ENCODE measurements around the gene PTPRN2. TPM values are rescaled to one million over a fixed set of nuclear protein-coding genes. Genes with fewer than 3 reads are reported as not detected.

The PTPRN2 gene
- total RNA-seq, 2 donors from 2014 or later = 26.1 to 55.5 TPM

- intact Hi-C loops (cut with DNase I) = no loop called here
Measured at GRCh38 chr7:157865351-157866165, 722.1 kb downstream of the PTPRN2 start.

DNA sequence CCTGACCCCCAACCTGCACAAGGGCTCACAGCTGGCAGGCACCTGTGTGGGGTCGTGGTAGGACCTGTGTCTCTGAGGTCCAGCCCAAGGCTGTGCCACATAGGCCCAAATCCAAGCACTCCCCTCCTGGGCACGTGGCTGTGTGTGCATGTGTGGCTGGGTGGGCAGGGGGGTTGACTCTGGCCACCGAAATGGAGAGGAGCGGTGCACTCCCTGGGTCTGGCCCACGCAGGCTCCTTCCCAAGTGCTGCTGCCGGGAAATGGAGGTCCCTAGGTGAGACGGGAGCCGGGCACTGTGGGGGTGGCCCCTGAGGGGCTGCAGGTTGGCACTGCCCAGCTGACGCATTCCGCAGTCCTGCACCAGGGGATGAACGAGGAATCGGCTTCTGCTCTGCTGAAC is 722.7 kb downstream of the PTPRN2 start:
- no peak for TF ChIP-seq POLR2AphosphoS5 (IDR thresholded peaks at IDR 0.05)
- TF ChIP-seq POLR2A (IDR thresholded peaks at IDR 0.05) = no peak
- TF ChIP-seq, protein P1, sequence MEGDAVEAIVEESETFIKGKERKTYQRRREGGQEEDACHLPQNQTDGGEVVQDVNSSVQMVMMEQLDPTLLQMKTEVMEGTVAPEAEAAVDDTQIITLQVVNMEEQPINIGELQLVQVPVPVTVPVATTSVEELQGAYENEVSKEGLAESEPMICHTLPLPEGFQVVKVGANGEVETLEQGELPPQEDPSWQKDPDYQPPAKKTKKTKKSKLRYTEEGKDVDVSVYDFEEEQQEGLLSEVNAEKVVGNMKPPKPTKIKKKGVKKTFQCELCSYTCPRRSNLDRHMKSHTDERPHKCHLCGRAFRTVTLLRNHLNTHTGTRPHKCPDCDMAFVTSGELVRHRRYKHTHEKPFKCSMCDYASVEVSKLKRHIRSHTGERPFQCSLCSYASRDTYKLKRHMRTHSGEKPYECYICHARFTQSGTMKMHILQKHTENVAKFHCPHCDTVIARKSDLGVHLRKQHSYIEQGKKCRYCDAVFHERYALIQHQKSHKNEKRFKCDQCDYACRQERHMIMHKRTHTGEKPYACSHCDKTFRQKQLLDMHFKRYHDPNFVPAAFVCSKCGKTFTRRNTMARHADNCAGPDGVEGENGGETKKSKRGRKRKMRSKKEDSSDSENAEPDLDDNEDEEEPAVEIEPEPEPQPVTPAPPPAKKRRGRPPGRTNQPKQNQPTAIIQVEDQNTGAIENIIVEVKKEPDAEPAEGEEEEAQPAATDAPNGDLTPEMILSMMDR (IDR thresholded peaks at IDR 0.05) = no peak
- 85% methylated on average over 12 of the region's 12 CpGs for WGBS
- Histone ChIP-seq H3K9me3 (no peaks in the 10 kb centered on the region), H3K27ac (no peak overlapping the region), H3K27me3 (replicated peaks; ENCODE audit: insufficient read depth) (no peaks in the 10 kb centered on the region), H3K36me3 (no peaks in the 10 kb centered on the region), H3K4me3 (no peak overlapping the region), H3K4me1 (replicated peaks) (no peaks in the 10 kb centered on the region)
- intact Hi-C loops (cut with DNase I) = no loop called here
- DNase-seq (ENCODE audit: low spot score) = no peak

More at GRCh38 chr7:157865351-157866165, 722.1 kb downstream of the PTPRN2 start:
- H3K9me3 ChIP-seq = no peaks in the 10 kb centered on the region
- no peak overlapping the region for H3K27ac ChIP-seq
- H3K36me3 ChIP-seq = no peaks in the 10 kb centered on the region
- H3K27me3 ChIP-seq (replicated peaks; ENCODE audit: insufficient read depth) = no peaks in the 10 kb centered on the region
- H3K4me1 ChIP-seq (replicated peaks) = no peaks in the 10 kb centered on the region
- no peak overlapping the region for H3K4me3 ChIP-seq
- TF ChIP-seq POLR2AphosphoS5 (IDR thresholded peaks at IDR 0.05) (no peak), POLR2A (IDR thresholded peaks at IDR 0.05) (no peak)
- TF ChIP-seq, protein P1 (IDR thresholded peaks at IDR 0.05) = no peak
- 84% methylated on average over 24 of the region's 27 CpGs for WGBS
- no peak for DNase-seq (ENCODE audit: low spot score)

- DNase-seq (ENCODE audit: low spot score) = no peak
- Histone ChIP-seq H3K4me1 (replicated peaks) (no peaks in the 10 kb centered on the region), H3K27me3 (replicated peaks; ENCODE audit: insufficient read depth) (no peaks in the 10 kb centered on the region), H3K9me3 (no peaks in the 10 kb centered on the region), H3K4me3 (no peak overlapping the region), H3K27ac (no peak overlapping the region), H3K36me3 (no peaks in the 10 kb centered on the region)
- TF ChIP-seq POLR2AphosphoS5 (IDR thresholded peaks at IDR 0.05) = no peak
- TF ChIP-seq POLR2A (IDR thresholded peaks at IDR 0.05) = no peak
- TF ChIP-seq, protein P1 (IDR thresholded peaks at IDR 0.05) = no peak
- intact Hi-C loops (cut with DNase I) = no loop called here
- 80% methylated on average over 31 of the region's 31 CpGs for WGBS
Measured at GRCh38 chr7:157863906-157864810, 723.5 kb downstream of the PTPRN2 start.

- intact Hi-C loops (cut with DNase I) = no loop called here
- 69% methylated on average over 12 of the region's 12 CpGs for WGBS
- no peaks in the 10 kb centered on the region for H3K27me3 ChIP-seq (replicated peaks; ENCODE audit: insufficient read depth)
Measured at GRCh38 chr7:157863176-157863575, 724.4 kb downstream of the PTPRN2 start.

More at GRCh38 chr7:157863176-157863575, 724.4 kb downstream of the PTPRN2 start:
- no peak for DNase-seq (ENCODE audit: low spot score)
- no peaks in the 10 kb centered on the region for H3K4me1 ChIP-seq (replicated peaks)
- H3K27ac ChIP-seq = no peak overlapping the region
- no peak overlapping the region for H3K4me3 ChIP-seq
- H3K36me3 ChIP-seq = no peaks in the 10 kb centered on the region
- TF ChIP-seq POLR2AphosphoS5 (IDR thresholded peaks at IDR 0.05) (no peak), POLR2A (IDR thresholded peaks at IDR 0.05) (no peak)
- TF ChIP-seq, protein P1 (IDR thresholded peaks at IDR 0.05) = no peak
- H3K9me3 ChIP-seq = no peaks in the 10 kb centered on the region
